GM19328 (cell line): ENCODE measurements around the gene SYNJ2.

ENCODE experiments used
- ATAC-seq: cut with Tn5 transposase; IDR thresholded peaks from one replicate; pipeline ENCODE4 v1.9.1; 2021; ENCODE audit warnings: mild to moderate bottlenecking, moderate library complexity; ENCODE audit not compliant: unreplicated experiment

The SYNJ2 gene

GRCh38 chr6:157978021-157978783 lies 3.5 kb upstream of the SYNJ2 start:
- ATAC-seq: no peak

- ATAC-seq: no peak
Observed at GRCh38 chr6:157980288-157981131, 1.2 kb upstream of the SYNJ2 start.

- peak; percentile 22 for ATAC-seq
Observed at GRCh38 chr6:157981132-157981394, 600 bp upstream of the SYNJ2 start.

- ATAC-seq: peak; percentile 32
Observed at GRCh38 chr6:157982102-157982562, 469 bp downstream of the SYNJ2 start.

GRCh38 chr6:157982563-157983405 lies 1.1 kb downstream of the SYNJ2 start:
- ATAC-seq: no peak

- ATAC-seq: no peak
Observed at GRCh38 chr6:157983406-157984119, 1.9 kb downstream of the SYNJ2 start.

GRCh38 chr6:157984128-157984527 lies 2.5 kb downstream of the SYNJ2 start:
- ATAC-seq: no peak

- no peak for ATAC-seq
Observed at GRCh38 chr6:157984686-157985225, 3.1 kb downstream of the SYNJ2 start.

- ATAC-seq: no peak
Observed at GRCh38 chr6:157985378-157986155, 3.9 kb downstream of the SYNJ2 start.

- ATAC-seq: no peak
Observed at GRCh38 chr6:157987788-157988699, 6.4 kb downstream of the SYNJ2 start.

GRCh38 chr6:157988700-157989063 lies 7.0 kb downstream of the SYNJ2 start:
- no peak for ATAC-seq

GRCh38 chr6:157989541-157990289 lies 8.1 kb downstream of the SYNJ2 start:
- ATAC-seq: no peak

- no peak for ATAC-seq
Observed at GRCh38 chr6:157990321-157991066, 8.8 kb downstream of the SYNJ2 start.

GRCh38 chr6:157991067-157991432 lies 9.4 kb downstream of the SYNJ2 start:
- ATAC-seq: no peak

- no peak for ATAC-seq
Observed at GRCh38 chr6:157993076-157993475, 11.4 kb downstream of the SYNJ2 start.

- no peak for ATAC-seq
Observed at GRCh38 chr6:157994125-157994795, 12.6 kb downstream of the SYNJ2 start.

- no peak for ATAC-seq
Observed at GRCh38 chr6:157995458-157995857, 13.8 kb downstream of the SYNJ2 start.
